ENCODE results near the gene SLC17A3.

DNA sequence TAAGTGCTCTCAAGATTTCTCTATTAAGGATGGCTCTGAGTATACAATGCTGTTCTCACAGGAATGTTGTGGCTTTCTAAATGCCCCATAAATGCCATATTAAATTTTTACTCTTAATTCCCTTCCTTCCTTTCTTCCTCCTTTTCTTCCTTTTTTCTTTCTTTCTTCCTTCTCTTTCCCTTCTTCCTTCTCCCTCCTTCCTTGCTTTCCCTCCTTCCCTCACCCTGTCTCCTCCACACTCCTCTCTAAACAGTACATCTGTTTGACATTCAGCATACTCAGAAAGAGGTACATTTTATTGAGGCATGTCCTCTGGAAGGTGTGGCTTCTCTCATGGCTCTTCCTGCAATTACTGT lies 41.8 kb downstream of the SLC17A3 start:
- TF ChIP-seq CTCF (IDR thresholded peaks at IDR 0.05) (no peak), REST (IDR thresholded peaks at IDR 0.05; ENCODE audit: insufficient read depth in 1 of 2, low read depth in 2 of 2, low read length in 1 of 2) (no peak), POLR2AphosphoS5 (IDR thresholded peaks at IDR 0.05; ENCODE audit: low read depth, low read length) (no peak)
